ENCODE measurements around the gene TMEM108. TPM values are rescaled to one million over a fixed set of nuclear protein-coding genes. Genes with fewer than 3 reads are reported as not detected.

TMEM108 gene
- total RNA-seq, 2 donors from 2014 or later, result 1.6 TPM; not detected in 1

GRCh38 chr3:133023362-133023761, 14.8 kb upstream of the TMEM108 start:
- DNase-seq, result no peak
- Histone ChIP-seq H3K9me3 (no peaks in the 10 kb centered on the region), H3K4me3 (no peak overlapping the region), H3K27ac (no peak overlapping the region), H3K4me1 (no peaks in the 10 kb centered on the region), H3K27me3 (no peaks in the 10 kb centered on the region), H3K36me3 (replicated peaks in 1 of 2; ENCODE audit: insufficient read depth in 1 of 2, low read depth in 2 of 2) (no peaks in the 10 kb centered on the region)
- WGBS, 2 donors, result 74 to 88% methylated on average over 1 of the region's 1 CpG
- TF ChIP-seq CTCF (IDR thresholded peaks at IDR 0.05) (no peak), POLR2A (IDR thresholded peaks at IDR 0.05) (no peak)
- intact Hi-C loops (cut with DNase I), result no loop called here
- no peak for ATAC-seq

- WGBS, 2 donors, result 55 to 58% methylated on average over 3 of the region's 3 CpGs
- Histone ChIP-seq H3K9me3 (no peaks in the 10 kb centered on the region), H3K36me3 (replicated peaks in 1 of 2; ENCODE audit: insufficient read depth in 1 of 2, low read depth in 2 of 2) (no peaks in the 10 kb centered on the region), H3K4me1 (no peaks in the 10 kb centered on the region), H3K27me3 (no peaks in the 10 kb centered on the region), H3K4me3 (no peak overlapping the region), H3K27ac (no peak overlapping the region)
- ATAC-seq (no peak), DNase-seq (no peak)
- TF ChIP-seq POLR2A (IDR thresholded peaks at IDR 0.05) (no peak), CTCF (IDR thresholded peaks at IDR 0.05) (no peak)
- intact Hi-C loops (cut with DNase I), result no loop called here
Observed at GRCh38 chr3:133025546-133025945, 12.6 kb upstream of the TMEM108 start.

- ATAC-seq, result no peak
- DNase-seq, result no peak
- intact Hi-C loops (cut with DNase I), result no loop called here
- no peak overlapping the region for H3K27ac ChIP-seq
- H3K9me3 ChIP-seq, result no peaks in the 10 kb centered on the region
- no peaks in the 10 kb centered on the region for H3K27me3 ChIP-seq
- H3K36me3 ChIP-seq (replicated peaks in 1 of 2; ENCODE audit: insufficient read depth in 1 of 2, low read depth in 2 of 2), result no peaks in the 10 kb centered on the region
- no peak overlapping the region for H3K4me3 ChIP-seq
- TF ChIP-seq CTCF (IDR thresholded peaks at IDR 0.05) (no peak), POLR2A (IDR thresholded peaks at IDR 0.05) (no peak)
- WGBS, 2 donors, result 87 to 91% methylated on average over 3 of the region's 3 CpGs
- no peaks in the 10 kb centered on the region for H3K4me1 ChIP-seq
Observed at GRCh38 chr3:133032301-133032700, 5.9 kb upstream of the TMEM108 start.

- WGBS, 2 donors, result 57 to 68% methylated on average over 9 of the region's 9 CpGs
- DNase-seq (peak in 1 of 4 donors; percentile 8), ATAC-seq (no peak)
- Histone ChIP-seq H3K27me3 (no peaks in the 10 kb centered on the region), H3K4me1 (peaks cover 18% of the 10 kb centered on the region), H3K27ac (no peak overlapping the region), H3K9me3 (no peaks in the 10 kb centered on the region), H3K4me3 (no peak overlapping the region), H3K36me3 (replicated peaks in 1 of 2; ENCODE audit: insufficient read depth in 1 of 2, low read depth in 2 of 2) (no peaks in the 10 kb centered on the region)
- intact Hi-C loops (cut with DNase I), result no loop called here
- TF ChIP-seq CTCF (IDR thresholded peaks at IDR 0.05), result no peak
- no peak for TF ChIP-seq POLR2A (IDR thresholded peaks at IDR 0.05)
Observed at GRCh38 chr3:133037436-133037835, 755 bp upstream of the TMEM108 start.

- ATAC-seq (no peak), DNase-seq (peak in 3 of 4 donors; percentile 19 to 36 (median 25))
- intact Hi-C loops (cut with DNase I), result no loop called here
Observed at GRCh38 chr3:133038731-133039375, 662 bp downstream of the TMEM108 start.

More at GRCh38 chr3:133038731-133039375, 662 bp downstream of the TMEM108 start:
- Histone ChIP-seq H3K27ac (no peak overlapping the region), H3K4me1 (peaks cover 18% of the 10 kb centered on the region), H3K36me3 (replicated peaks in 1 of 2; ENCODE audit: insufficient read depth in 1 of 2, low read depth in 2 of 2) (no peaks in the 10 kb centered on the region), H3K9me3 (no peaks in the 10 kb centered on the region), H3K27me3 (no peaks in the 10 kb centered on the region), H3K4me3 (peak overlapping the region; percentile 13 to 53)
- TF ChIP-seq CTCF (IDR thresholded peaks at IDR 0.05) (no peak), POLR2A (IDR thresholded peaks at IDR 0.05) (no peak)
- WGBS, 2 donors, result 2 to 10% methylated on average over 10 to 31 of the region's 31 CpGs

All from body of pancreas (tissue), 4 donors.